Stimulated activated CD4-positive, alpha-beta T cell treated with anti-CD3 and anti-CD28 coated beads, Interleukin-1b, Interleukin-23, amount 100 ng/mL, for 24 hours (primary cell): ENCODE results near the gene SLC22A2.

Source experiments
- DNase-seq, 4 experiments: peaks; one replicate each; pipeline ENCODE4 v3.0.0-alpha.2; 2020; ENCODE audit warnings: low read depth in 4 of 4, low spot score in 1 of 4

SLC22A2 gene

GRCh38 chr6:160172704-160173103 is 85.9 kb downstream of the SLC22A2 start:
- no peak for DNase-seq

DNA sequence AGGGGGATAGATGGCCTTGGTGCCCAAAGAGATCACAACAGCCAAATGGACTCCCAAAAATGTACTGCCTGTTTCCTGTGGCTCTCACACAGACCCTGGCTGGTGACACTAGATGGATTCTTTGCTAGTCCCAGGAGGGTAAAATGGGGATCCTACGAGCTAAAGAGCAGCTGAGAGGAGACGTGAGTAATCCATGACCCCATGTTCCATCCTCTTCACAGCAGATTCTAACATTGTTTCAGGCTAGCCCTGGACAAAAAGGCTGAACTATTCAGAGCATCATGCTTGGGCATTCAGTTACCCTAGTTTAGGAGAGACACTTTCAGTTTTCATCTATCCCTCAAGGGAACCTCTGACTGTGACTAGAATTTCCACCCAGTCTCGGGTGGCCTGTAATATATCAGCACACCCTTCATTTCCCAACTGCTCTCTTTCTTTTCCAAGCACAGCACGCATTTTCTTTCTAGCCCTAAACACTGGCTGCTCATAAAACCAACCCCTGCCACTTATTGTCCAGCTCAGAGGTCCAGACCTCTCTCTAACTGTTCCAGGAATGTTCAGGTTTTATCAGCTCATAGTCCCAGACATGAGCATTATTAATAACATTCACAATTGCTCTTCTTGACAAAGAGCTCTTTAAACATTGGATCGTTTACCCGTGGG is 88.5 kb downstream of the SLC22A2 start:
- DNase-seq, result no peak

- DNase-seq, result no peak
These were observed 90.8 kb downstream of the SLC22A2 start for GRCh38 chr6:160167604-160168399.
